Hindlimb muscle (tissue), 1 donor: ENCODE data around the gene MS4A10. TPM values are rescaled to one million over a fixed set of nuclear protein-coding genes. Genes with fewer than 3 reads are reported as not detected.

Source experiments
- DNase-seq: peaks from one replicate; pipeline ENCODE4 v3.0.0-alpha.2; 2013
- polyA plus RNA-seq: library from polyadenylated mRNA; unstranded; fragments of 120-200 nt; gene quantifications from one replicate; pipeline ENCODE4 v1.2.1, GENCODE V29; 2013; ENCODE audit not compliant: insufficient read length

MS4A10 gene
- polyA plus RNA-seq, 1 donor, result not detected

GRCh38 chr11:60766547-60766946, 18.6 kb upstream of the MS4A10 start:
- DNase-seq, result no peak

- DNase-seq, result no peak
Observed at GRCh38 chr11:60767388-60767811, 17.7 kb upstream of the MS4A10 start.

- no peak for DNase-seq
Observed at GRCh38 chr11:60768202-60768601, 16.9 kb upstream of the MS4A10 start.

GRCh38 chr11:60769273-60769672, 15.9 kb upstream of the MS4A10 start:
- no peak for DNase-seq

- DNase-seq, result no peak
Observed at GRCh38 chr11:60769811-60770210, 15.3 kb upstream of the MS4A10 start.

- DNase-seq, result no peak
Observed at GRCh38 chr11:60771146-60771545, 14.0 kb upstream of the MS4A10 start.

GRCh38 chr11:60771879-60772525, 13.1 kb upstream of the MS4A10 start:
- no peak for DNase-seq

- DNase-seq, result no peak
Observed at GRCh38 chr11:60772666-60773065, 12.5 kb upstream of the MS4A10 start.

GRCh38 chr11:60774726-60775125, 10.4 kb upstream of the MS4A10 start:
- DNase-seq, result no peak

GRCh38 chr11:60775420-60775961, 9.6 kb upstream of the MS4A10 start:
- peak; percentile 90 for DNase-seq

- no peak for DNase-seq
Observed at GRCh38 chr11:60776167-60776566, 9.0 kb upstream of the MS4A10 start.

GRCh38 chr11:60777106-60777505, 8.0 kb upstream of the MS4A10 start:
- DNase-seq, result no peak

GRCh38 chr11:60777572-60777971, 7.6 kb upstream of the MS4A10 start:
- DNase-seq, result no peak

- DNase-seq, result no peak
Observed at GRCh38 chr11:60780065-60780464, 5.1 kb upstream of the MS4A10 start.

- no peak for DNase-seq
Observed at GRCh38 chr11:60780774-60781173, 4.4 kb upstream of the MS4A10 start.

- DNase-seq, result no peak
Observed at GRCh38 chr11:60781286-60781980, 3.7 kb upstream of the MS4A10 start.

- DNase-seq, result no peak
Observed at GRCh38 chr11:60781981-60782316, 3.2 kb upstream of the MS4A10 start.

GRCh38 chr11:60782393-60783140, 2.6 kb upstream of the MS4A10 start:
- DNase-seq, result no peak

GRCh38 chr11:60783141-60783484, 2.0 kb upstream of the MS4A10 start:
- no peak for DNase-seq

- DNase-seq, result no peak
Observed at GRCh38 chr11:60783911-60784310, 1.2 kb upstream of the MS4A10 start.

- no peak for DNase-seq
Observed at GRCh38 chr11:60785806-60786361, 751 bp downstream of the MS4A10 start.

- DNase-seq, result peak; percentile 78
Observed at GRCh38 chr11:60786811-60787567, 1.9 kb downstream of the MS4A10 start.
